ENCODE results near the gene RPL9. TPM values are rescaled to one million over a fixed set of nuclear protein-coding genes. Genes with fewer than 3 reads are reported as not detected.

RPL9 gene
- total and polyA plus RNA-seq, 2 of the 13 experiments (the other 11 are each of a cell fraction or from before 2014, with no cell fraction given) = 993 to 2,148 TPM

- TF ChIP-seq NR2F6 (IDR thresholded peaks at IDR 0.05) (no peak), NR2F6 (CRISPR knock-in tag; IDR thresholded peaks at IDR 0.05) (no peak), ZFP90 (CRISPR knock-in tag; IDR thresholded peaks at IDR 0.05; ENCODE audit: borderline replicate concordance) (no peak), ERF (CRISPR knock-in tag; IDR thresholded peaks at IDR 0.05) (no peak), MXD3 (CRISPR knock-in tag; IDR thresholded peaks at IDR 0.05) (no peak), RAD51 (IDR thresholded peaks at IDR 0.05; ENCODE audit: borderline replicate concordance) (no peak), JUND (CRISPR knock-in tag; IDR thresholded peaks at IDR 0.05) (no peak), ZNF354B (CRISPR knock-in tag; IDR thresholded peaks at IDR 0.05) (no peak), CC2D1A (CRISPR knock-in tag; IDR thresholded peaks at IDR 0.05) (no peak), ZNF782 (CRISPR knock-in tag; IDR thresholded peaks at IDR 0.05; ENCODE audit: borderline replicate concordance) (no peak), HOXA7 (CRISPR knock-in tag; IDR thresholded peaks at IDR 0.05) (no peak), HNRNPLL (IDR thresholded peaks at IDR 0.05; ENCODE audit: low read depth, low read length, poor library complexity, severe bottlenecking) (no peak), SNAI1 (CRISPR knock-in tag; IDR thresholded peaks at IDR 0.05; ENCODE audit: borderline replicate concordance) (no peak)
- TF ChIP-seq, protein P1, sequence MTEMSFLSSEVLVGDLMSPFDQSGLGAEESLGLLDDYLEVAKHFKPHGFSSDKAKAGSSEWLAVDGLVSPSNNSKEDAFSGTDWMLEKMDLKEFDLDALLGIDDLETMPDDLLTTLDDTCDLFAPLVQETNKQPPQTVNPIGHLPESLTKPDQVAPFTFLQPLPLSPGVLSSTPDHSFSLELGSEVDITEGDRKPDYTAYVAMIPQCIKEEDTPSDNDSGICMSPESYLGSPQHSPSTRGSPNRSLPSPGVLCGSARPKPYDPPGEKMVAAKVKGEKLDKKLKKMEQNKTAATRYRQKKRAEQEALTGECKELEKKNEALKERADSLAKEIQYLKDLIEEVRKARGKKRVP (CRISPR knock-in tag; IDR thresholded peaks at IDR 0.05) = no peak
Observed at GRCh38 chr4:39469429-39470077, 10.8 kb upstream of the RPL9 start (continued).

Measured in HepG2 (cell line).